GM23248 (cell line): ENCODE measurements around the gene TTN.

Source experiments
- EZH2 ChIP-seq: fragments of 200-600 bp; sonication (generic); IDR thresholded peaks from 2 replicates; pipeline ENCODE4 v1.6.1; 2018; ENCODE audit warnings: antibody characterized with exemption, mild to moderate bottlenecking; ENCODE audit not compliant: insufficient read depth, poor library complexity, severe bottlenecking
- EZH2phosphoT487 ChIP-seq: fragments of 200-600 bp; sonication (generic); IDR thresholded peaks from 2 replicates; pipeline ENCODE4 v1.6.1; 2018; ENCODE audit warnings: antibody characterized with exemption, moderate library complexity, mild to moderate bottlenecking, low read depth; ENCODE audit not compliant: insufficient read depth

DNA sequence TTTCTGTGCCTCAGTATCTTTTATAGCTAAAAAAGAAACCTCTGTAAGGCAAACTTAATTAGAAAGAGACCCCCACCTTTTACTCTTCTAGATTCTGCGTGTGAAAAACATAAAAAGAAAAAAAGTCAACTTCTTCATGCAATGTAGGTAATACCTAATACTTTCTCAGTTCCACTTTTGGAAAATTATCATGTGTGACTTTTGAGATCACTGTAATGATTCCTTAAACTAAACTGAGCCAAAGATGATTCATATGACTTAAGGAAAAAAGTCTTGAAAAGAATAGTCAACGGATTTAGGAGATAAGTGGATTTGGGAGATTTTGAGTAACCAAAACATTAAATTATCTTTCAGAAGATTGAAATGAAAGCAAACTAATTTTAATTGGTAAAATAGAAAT, 278.0 kb downstream of the TTN start:
- no peak for TF ChIP-seq EZH2phosphoT487
- no peak for TF ChIP-seq EZH2
